Measurements from ENCODE around the gene HMCES. TPM values are rescaled to one million over a fixed set of nuclear protein-coding genes. Genes with fewer than 3 reads are reported as not detected.
A peak's percentile ranks its signal among the peaks of the same experiment; 100 is the strongest.

HMCES gene
- total and polyA plus RNA-seq, 2 of the 13 experiments (the other 11 are each of a cell fraction or from before 2014, with no cell fraction given): 16.1 to 37.5 TPM

GRCh38 chr3:129313415-129313664 is 34.7 kb downstream of the HMCES start (continued):
- TF ChIP-seq ZBTB33 (CRISPR knock-in tag; IDR thresholded peaks at IDR 0.05): no peak
- TF ChIP-seq RARG (CRISPR knock-in tag; IDR thresholded peaks at IDR 0.05; ENCODE audit: low read depth): no peak
- no peak for TF ChIP-seq ZNF7 (CRISPR knock-in tag; IDR thresholded peaks at IDR 0.05)
- no peak for TF ChIP-seq NFATC3 (CRISPR knock-in tag; IDR thresholded peaks at IDR 0.05)
- TF ChIP-seq HIVEP1 (CRISPR knock-in tag; IDR thresholded peaks at IDR 0.05): no peak
- no peak for TF ChIP-seq DMAP1 (CRISPR knock-in tag; IDR thresholded peaks at IDR 0.05)
- peak; percentile 29; the same call in 1 of the 2 replicates for TF ChIP-seq KDM5B (CRISPR knock-in tag; IDR thresholded peaks at IDR 0.05; ENCODE audit: borderline replicate concordance)
- TF ChIP-seq CHD4 (IDR thresholded peaks at IDR 0.05; ENCODE audit: borderline replicate concordance, low read length): no peak
- TF ChIP-seq SP2 (CRISPR knock-in tag; IDR thresholded peaks at IDR 0.05): no peak
- TF ChIP-seq ZNF75D (CRISPR knock-in tag; IDR thresholded peaks at IDR 0.05; ENCODE audit: borderline replicate concordance): no peak
- TF ChIP-seq ZBTB7B (CRISPR knock-in tag; IDR thresholded peaks at IDR 0.05): no peak
- TF ChIP-seq NFYC (CRISPR knock-in tag; IDR thresholded peaks at IDR 0.05): no peak
- TF ChIP-seq ZNF253 (CRISPR knock-in tag; IDR thresholded peaks at IDR 0.05; ENCODE audit: borderline replicate concordance): no peak
- TF ChIP-seq SRSF9 (IDR thresholded peaks at IDR 0.05; ENCODE audit: borderline replicate concordance, insufficient read depth, low read depth, low read length, poor library complexity, severe bottlenecking): no peak
- TF ChIP-seq DZIP1 (CRISPR knock-in tag; IDR thresholded peaks at IDR 0.05): no peak
- TF ChIP-seq ZNF746 (CRISPR knock-in tag; IDR thresholded peaks at IDR 0.05): no peak
- no peak for TF ChIP-seq PHF5A (CRISPR knock-in tag; IDR thresholded peaks at IDR 0.05; ENCODE audit: low read depth, unreplicated experiment)
- no peak for TF ChIP-seq ZFP37 (CRISPR knock-in tag; IDR thresholded peaks at IDR 0.05; ENCODE audit: borderline replicate concordance)
- no peak for TF ChIP-seq ZNF224 (CRISPR knock-in tag; IDR thresholded peaks at IDR 0.05)
- TF ChIP-seq REL (CRISPR knock-in tag; conservative IDR thresholded peaks at IDR 0.05): no peak
- no peak for TF ChIP-seq IRX3 (CRISPR knock-in tag; IDR thresholded peaks at IDR 0.05; ENCODE audit: borderline replicate concordance, low read depth)
- no peak for TF ChIP-seq BCL3 (CRISPR knock-in tag; IDR thresholded peaks at IDR 0.05)
- TF ChIP-seq TFE3 (CRISPR knock-in tag; IDR thresholded peaks at IDR 0.05): no peak
- TF ChIP-seq GZF1 (CRISPR knock-in tag; IDR thresholded peaks at IDR 0.05): no peak
- no peak for TF ChIP-seq SIX4 (CRISPR knock-in tag; IDR thresholded peaks at IDR 0.05)
- TF ChIP-seq ZNF20 (CRISPR knock-in tag; IDR thresholded peaks at IDR 0.05): no peak
